ENCODE data around the gene SPATA9.
"Not testable (repeated sequence)": the region's sequence is repeated elsewhere in the genome, so short reads cannot be mapped to it uniquely, and the experiment has no call there.

The SPATA9 gene

GRCh38 chr5:95715799-95716461 lies 33.1 kb upstream of the SPATA9 start:
- DNase-seq = no peak

GRCh38 chr5:95713960-95714710 lies 31.3 kb upstream of the SPATA9 start:
- no peak for DNase-seq

GRCh38 chr5:95713246-95713645 lies 30.5 kb upstream of the SPATA9 start:
- DNase-seq = not testable (repeated sequence)

- DNase-seq = no peak
Measured at GRCh38 chr5:95712347-95712958, 29.7 kb upstream of the SPATA9 start.

DNA sequence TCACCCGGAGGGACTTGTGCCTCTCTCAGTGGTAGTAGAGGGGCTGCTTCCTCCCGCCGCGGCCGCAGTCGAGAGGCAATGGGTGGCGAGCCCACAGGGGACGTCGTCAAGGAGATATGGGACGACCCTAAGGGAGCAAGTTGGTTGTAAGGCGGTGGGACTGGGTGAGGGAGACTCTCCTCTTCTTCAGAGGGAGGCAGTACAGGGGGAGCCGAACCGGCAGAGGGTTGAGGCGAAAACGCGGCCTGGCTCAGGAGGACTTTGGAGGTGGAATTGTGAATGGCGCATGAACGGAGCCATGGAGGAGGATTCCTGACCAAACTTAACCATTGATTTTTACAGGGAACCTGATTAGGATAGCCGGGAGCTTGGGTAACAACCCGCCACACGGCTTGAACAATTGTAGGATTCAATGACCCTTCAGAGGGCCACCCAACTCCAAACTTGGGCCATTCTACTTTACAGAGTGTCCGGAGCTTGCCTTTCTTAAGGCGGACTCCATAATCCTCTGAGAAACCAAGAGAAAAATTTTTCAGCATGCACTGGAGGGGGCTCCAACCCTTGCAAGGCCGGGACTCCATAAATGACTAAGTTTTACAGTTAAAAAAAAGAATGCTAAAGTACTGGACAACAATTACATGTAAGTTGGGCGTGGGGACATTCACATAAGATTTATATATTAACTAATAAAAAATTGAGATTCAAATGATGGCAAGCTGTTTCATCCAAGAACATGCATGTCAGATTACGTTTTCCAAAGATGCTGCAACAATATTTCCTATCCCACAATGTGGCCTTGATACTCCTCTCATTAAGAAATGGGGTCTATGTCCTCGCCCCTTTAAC lies 28.9 kb upstream of the SPATA9 start:
- DNase-seq = no peak

DNA sequence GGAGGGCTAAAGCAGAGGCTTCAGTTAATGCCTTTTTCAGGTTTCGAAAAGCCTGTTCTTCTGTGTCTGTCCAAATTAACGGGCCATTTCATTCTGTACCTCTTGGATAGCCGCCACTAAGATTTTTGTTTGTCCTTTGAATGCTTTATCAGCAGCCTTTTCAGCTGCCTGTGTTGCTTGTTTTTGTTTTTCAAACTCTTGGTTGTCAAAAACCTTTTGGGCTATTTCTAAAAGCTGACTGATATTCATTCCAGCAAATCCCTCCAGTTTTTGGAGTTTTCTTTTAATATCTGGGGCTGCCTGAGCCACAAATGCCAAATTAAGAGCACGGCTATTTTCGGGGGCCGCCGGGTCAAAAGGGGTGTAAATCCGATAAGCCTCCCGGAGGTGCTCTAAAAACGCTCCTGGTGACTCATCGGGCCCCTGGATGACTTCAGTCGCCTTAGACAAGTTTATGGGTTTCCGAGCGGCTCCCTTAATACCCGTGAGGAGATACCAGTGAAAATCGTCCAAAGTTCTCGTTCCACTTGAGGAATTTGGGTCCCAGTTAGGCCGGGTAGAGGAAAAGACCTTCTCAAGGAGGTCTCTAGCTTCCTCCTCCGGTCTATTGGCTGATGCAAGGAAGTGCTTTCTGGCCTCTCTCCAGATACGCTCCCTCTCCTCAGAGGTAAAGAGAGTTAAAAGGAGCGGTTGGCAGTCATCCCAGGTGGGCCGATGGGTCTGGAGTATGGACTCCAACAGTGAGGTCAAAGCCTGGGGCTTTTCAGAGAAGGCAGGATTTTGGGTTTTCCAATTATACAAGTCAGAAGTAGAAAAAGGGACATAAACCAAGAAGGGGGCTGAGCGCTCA lies 28.1 kb upstream of the SPATA9 start:
- DNase-seq = not testable (repeated sequence)

DNA sequence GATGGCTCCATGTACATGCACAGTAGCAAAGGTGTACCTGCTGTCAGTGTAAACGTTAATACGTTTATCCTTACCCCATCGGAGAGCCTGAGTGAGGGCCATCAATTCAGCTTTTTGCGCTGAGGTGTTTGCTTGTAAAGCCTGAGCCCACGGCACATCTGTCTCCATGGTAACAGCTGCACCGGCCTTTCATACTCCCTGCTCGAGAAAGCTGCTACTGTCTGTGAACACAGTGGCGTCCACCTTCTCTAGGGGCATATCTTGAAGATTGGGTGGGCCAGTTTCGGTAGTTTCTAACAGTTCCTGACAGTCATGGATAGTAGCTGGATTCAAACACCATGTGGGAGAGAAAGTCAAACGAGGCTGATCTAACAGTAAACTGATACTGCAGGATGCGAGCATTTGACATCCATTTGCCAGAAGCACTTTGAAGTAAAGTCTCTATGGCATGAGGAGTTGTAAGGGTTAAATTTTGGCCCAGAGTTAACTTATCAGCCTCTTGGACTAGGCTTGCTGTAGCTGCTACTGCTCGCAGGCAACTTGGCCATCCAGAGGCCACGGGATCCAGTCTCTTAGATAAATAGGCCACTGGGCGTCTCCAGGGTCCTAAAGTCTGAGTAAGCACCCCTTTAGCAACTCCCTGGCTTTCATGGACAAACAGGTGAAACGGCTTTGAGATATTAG lies 27.3 kb upstream of the SPATA9 start:
- no peak for DNase-seq

DNA sequence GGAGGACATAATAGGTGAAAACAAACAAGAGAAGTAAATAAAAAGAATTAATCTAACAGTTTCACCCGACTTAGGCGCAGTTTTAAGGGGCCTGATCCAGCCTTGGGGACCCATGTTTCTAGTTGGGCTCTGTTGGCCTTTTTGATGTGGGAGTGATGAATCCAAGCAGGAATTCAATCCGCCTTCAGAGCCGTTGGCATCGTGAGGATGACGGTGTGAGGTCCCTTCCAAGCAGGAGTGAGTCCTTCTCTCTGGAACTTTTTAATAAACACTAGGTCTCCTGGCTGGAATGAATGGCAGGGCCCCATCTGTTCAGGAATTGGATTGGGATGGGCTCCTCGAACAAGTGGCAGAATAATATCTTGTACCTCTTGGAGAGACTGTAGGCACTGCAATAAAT lies 26.1 kb upstream of the SPATA9 start:
- DNase-seq = no peak

GRCh38 chr5:95707534-95708188 lies 24.9 kb upstream of the SPATA9 start:
- not testable (repeated sequence) for DNase-seq

DNA sequence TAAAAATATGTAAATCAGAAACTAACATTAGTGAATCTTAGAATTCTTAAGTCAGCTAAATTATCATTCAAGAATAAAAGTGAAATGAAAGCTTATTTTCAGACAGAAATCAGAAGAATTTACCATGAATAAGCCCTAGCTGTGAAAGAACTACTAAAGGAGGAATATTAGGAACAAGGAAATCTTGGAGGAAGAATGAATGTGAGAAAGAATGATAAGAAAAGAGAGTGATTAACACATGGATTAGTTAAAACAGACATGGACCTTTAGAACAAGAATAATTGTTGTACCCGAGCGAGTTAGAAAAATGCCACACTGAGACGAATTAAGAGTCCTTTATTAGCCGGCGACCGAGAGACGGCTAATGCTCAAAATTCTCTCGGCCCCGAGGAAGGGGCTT lies 24.3 kb upstream of the SPATA9 start:
- no peak for DNase-seq

GRCh38 chr5:95706196-95706595 lies 23.4 kb upstream of the SPATA9 start:
- DNase-seq = not testable (repeated sequence)

DNA sequence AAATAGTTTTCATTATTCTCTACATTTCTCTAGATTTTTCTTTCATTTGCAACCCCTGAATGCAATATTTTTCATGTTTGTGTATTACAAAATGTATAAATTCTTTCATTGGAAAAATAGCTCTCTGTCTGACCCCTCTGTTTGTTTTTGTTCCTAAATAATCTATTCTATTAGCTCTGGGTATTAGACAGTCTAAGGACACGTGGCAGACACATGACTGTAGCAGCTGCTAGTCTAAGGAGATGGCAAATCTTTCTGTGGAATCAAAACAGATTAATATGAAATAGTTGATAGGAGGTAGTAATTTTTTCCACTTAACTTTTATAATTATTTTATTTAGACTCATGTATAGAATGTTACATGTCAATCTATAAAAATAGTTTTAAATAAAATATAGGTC lies 21.4 kb upstream of the SPATA9 start:
- no peak for DNase-seq

DNA sequence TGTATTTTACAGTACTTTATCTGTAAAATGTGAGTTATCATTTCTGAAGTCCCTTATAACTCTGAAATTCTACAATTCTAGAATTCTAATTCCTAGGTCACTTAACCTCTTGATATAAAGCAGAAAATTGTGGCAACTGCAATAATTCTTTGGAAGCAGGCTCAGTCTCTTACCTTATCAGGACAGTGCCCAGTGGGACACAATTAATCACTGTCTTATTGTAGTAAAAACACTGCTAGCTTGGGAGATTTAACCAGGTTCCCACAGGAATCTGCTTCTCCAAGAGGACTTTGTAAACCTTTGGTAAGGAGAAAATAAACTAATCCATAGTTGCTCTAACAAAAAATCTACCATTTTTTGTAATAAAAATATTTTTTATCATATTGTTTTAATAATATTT lies 18.3 kb upstream of the SPATA9 start:
- no peak for DNase-seq

GRCh38 chr5:95699337-95699736 lies 16.5 kb upstream of the SPATA9 start:
- DNase-seq = no peak

- no peak for DNase-seq
Measured at GRCh38 chr5:95697781-95698681, 15.2 kb upstream of the SPATA9 start.

DNA sequence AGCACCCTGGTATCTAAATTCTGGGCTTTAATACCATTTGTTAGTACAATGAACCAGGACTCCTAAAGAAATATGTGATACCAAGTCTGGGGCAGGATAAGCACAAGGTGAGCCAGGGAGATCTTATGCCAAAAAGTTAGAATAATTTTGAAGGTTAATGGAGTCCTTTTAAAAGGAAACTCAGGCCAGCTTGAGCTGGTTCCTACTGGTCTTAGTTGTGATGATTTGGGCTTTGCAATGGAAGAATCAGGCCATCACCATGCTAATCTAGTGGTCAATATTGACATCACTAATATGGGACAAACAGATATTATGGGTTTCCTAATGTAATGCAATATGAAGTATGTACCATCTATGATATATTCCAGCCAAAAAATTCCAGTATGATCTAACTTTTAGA lies 7.5 kb upstream of the SPATA9 start:
- DNase-seq = no peak

- no peak for DNase-seq
Measured at GRCh38 chr5:95689680-95690079, 6.9 kb upstream of the SPATA9 start.

- DNase-seq = no peak
Measured at GRCh38 chr5:95686651-95687050, 3.9 kb upstream of the SPATA9 start.

- DNase-seq = no peak
Measured at GRCh38 chr5:95684361-95684760, 1.6 kb upstream of the SPATA9 start.

GRCh38 chr5:95673081-95673480 lies 9.7 kb downstream of the SPATA9 start:
- DNase-seq = no peak

Measured in NCI-H1092 (cell line).